Measurements from ENCODE around the gene KDM2B. TPM values are rescaled to one million over a fixed set of nuclear protein-coding genes. Genes with fewer than 3 reads are reported as not detected.

The KDM2B gene
- polyA plus RNA-seq, 1 donor (not counting 4 experiments of a cell fraction or from before 2014, with no cell fraction given) = 10.3 TPM

GRCh38 chr12:121529184-121529583, 51.6 kb downstream of the KDM2B start:
- Histone ChIP-seq H3K4me2 (ENCODE audit: control insufficient read depth, extremely low read depth, insufficient read depth, low read depth, low read length) (no peak overlapping the region), H3K79me2 (ENCODE audit: control insufficient read depth, insufficient read depth, low read length) (no peaks in the 10 kb centered on the region), H3K4me1 (ENCODE audit: control insufficient read depth, extremely low read depth, insufficient read depth, low read length) (no peaks in the 10 kb centered on the region), H3K36me3 (ENCODE audit: control insufficient read depth in 2 of 2, extremely low read depth in 1 of 2, insufficient read depth in 2 of 2, low read length in 2 of 2) (no peaks in the 10 kb centered on the region), H3K27ac (ENCODE audit: control insufficient read depth, insufficient read depth, low read length) (no peak overlapping the region), H2AFZ (ENCODE audit: control insufficient read depth, low read length) (no peak overlapping the region), H3K27me3 (ENCODE audit: control insufficient read depth, extremely low read depth, insufficient read depth, low read length) (no peaks in the 10 kb centered on the region), H3K9me3 (ENCODE audit: control insufficient read depth, low read depth, low read length) (no peaks in the 10 kb centered on the region), H3K4me3 (ENCODE audit: control insufficient read depth in 2 of 3, extremely low read depth in 1 of 3, insufficient read depth in 2 of 3, low read depth in 1 of 3, low read length in 3 of 3) (no peak overlapping the region), H3K9me1 (ENCODE audit: control insufficient read depth, extremely low read depth, insufficient read depth, low read length) (no peaks in the 10 kb centered on the region), H3K9ac (ENCODE audit: control insufficient read depth, extremely low read depth, insufficient read depth, low read length) (no peak overlapping the region), H4K20me1 (ENCODE audit: control insufficient read depth, extremely low read depth, insufficient read depth, low read length) (no peaks in the 10 kb centered on the region)
- FAIRE-seq (no peak), DNase-seq (ENCODE audit: low read depth, low spot score) (no peak)
- TF ChIP-seq, protein P1, sequence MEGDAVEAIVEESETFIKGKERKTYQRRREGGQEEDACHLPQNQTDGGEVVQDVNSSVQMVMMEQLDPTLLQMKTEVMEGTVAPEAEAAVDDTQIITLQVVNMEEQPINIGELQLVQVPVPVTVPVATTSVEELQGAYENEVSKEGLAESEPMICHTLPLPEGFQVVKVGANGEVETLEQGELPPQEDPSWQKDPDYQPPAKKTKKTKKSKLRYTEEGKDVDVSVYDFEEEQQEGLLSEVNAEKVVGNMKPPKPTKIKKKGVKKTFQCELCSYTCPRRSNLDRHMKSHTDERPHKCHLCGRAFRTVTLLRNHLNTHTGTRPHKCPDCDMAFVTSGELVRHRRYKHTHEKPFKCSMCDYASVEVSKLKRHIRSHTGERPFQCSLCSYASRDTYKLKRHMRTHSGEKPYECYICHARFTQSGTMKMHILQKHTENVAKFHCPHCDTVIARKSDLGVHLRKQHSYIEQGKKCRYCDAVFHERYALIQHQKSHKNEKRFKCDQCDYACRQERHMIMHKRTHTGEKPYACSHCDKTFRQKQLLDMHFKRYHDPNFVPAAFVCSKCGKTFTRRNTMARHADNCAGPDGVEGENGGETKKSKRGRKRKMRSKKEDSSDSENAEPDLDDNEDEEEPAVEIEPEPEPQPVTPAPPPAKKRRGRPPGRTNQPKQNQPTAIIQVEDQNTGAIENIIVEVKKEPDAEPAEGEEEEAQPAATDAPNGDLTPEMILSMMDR (optimal IDR thresholded peaks at IDR 0.05 in 1 of 3, IDR thresholded peaks at IDR 0.05 in 1 of 3, conservative IDR thresholded peaks at IDR 0.05 in 1 of 3; ENCODE audit: extremely low read depth in 1 of 3, insufficient read depth in 2 of 3, low read length in 3 of 3) = no peak
- TF ChIP-seq EZH2 (IDR thresholded peaks at IDR 0.05; ENCODE audit: low read length) = no peak
- dilution Hi-C loops (cut with MboI; ENCODE audit: extremely low pct_ligation_motif_present, low sequenced_read_pairs) = no loop called here

GRCh38 chr12:121525411-121525810, 55.4 kb downstream of the KDM2B start:
- H3K4me2 ChIP-seq (ENCODE audit: control insufficient read depth, extremely low read depth, insufficient read depth, low read depth, low read length) = no peak overlapping the region
- H3K9me1 ChIP-seq (ENCODE audit: control insufficient read depth, extremely low read depth, insufficient read depth, low read length) = no peaks in the 10 kb centered on the region
- DNase-seq (ENCODE audit: low read depth, low spot score) (no peak), FAIRE-seq (no peak)
- H3K4me1 ChIP-seq (ENCODE audit: control insufficient read depth, extremely low read depth, insufficient read depth, low read length) = no peaks in the 10 kb centered on the region
- no peak overlapping the region for H3K27ac ChIP-seq (ENCODE audit: control insufficient read depth, insufficient read depth, low read length)
- H3K79me2 ChIP-seq (ENCODE audit: control insufficient read depth, insufficient read depth, low read length) = no peaks in the 10 kb centered on the region
- no peaks in the 10 kb centered on the region for H3K27me3 ChIP-seq (ENCODE audit: control insufficient read depth, extremely low read depth, insufficient read depth, low read length)
- no peak overlapping the region for H2AFZ ChIP-seq (ENCODE audit: control insufficient read depth, low read length)
- no peaks in the 10 kb centered on the region for H3K9me3 ChIP-seq (ENCODE audit: control insufficient read depth, low read depth, low read length)
- dilution Hi-C loops (cut with MboI; ENCODE audit: extremely low pct_ligation_motif_present, low sequenced_read_pairs) = no loop called here
- no peak for TF ChIP-seq EZH2 (IDR thresholded peaks at IDR 0.05; ENCODE audit: low read length)
- TF ChIP-seq, protein P1 (optimal IDR thresholded peaks at IDR 0.05 in 1 of 3, IDR thresholded peaks at IDR 0.05 in 1 of 3, conservative IDR thresholded peaks at IDR 0.05 in 1 of 3; ENCODE audit: extremely low read depth in 1 of 3, insufficient read depth in 2 of 3, low read length in 3 of 3) = no peak
- no peak overlapping the region for H3K9ac ChIP-seq (ENCODE audit: control insufficient read depth, extremely low read depth, insufficient read depth, low read length)
- no peaks in the 10 kb centered on the region for H4K20me1 ChIP-seq (ENCODE audit: control insufficient read depth, extremely low read depth, insufficient read depth, low read length)
- no peak overlapping the region for H3K4me3 ChIP-seq (ENCODE audit: control insufficient read depth in 2 of 3, extremely low read depth in 1 of 3, insufficient read depth in 2 of 3, low read depth in 1 of 3, low read length in 3 of 3)
- no peaks in the 10 kb centered on the region for H3K36me3 ChIP-seq (ENCODE audit: control insufficient read depth in 2 of 2, extremely low read depth in 1 of 2, insufficient read depth in 2 of 2, low read length in 2 of 2)

Data from keratinocyte (primary cell).